Occipital lobe (tissue), 2 donors: ENCODE data around the gene PABPC1L2A. TPM values are rescaled to one million over a fixed set of nuclear protein-coding genes. Genes with fewer than 3 reads are reported as not detected.
"Not testable (repeated sequence)": the region's sequence is repeated elsewhere in the genome, so short reads cannot be mapped to it uniquely, and the experiment has no call there.

Experiments used
- DNase-seq: peaks from one replicate; lab custom pipeline; 2025; lab: John Stamatoyannopoulos, UW
- total RNA-seq: library from RNA; depleted of rRNA; stranded (reverse); fragments of >200 nt; gene quantifications from one replicate; pipeline ENCODE4 v1.2.3, GENCODE V29; 2014

PABPC1L2A gene
- total RNA-seq: 0.78 TPM

DNA sequence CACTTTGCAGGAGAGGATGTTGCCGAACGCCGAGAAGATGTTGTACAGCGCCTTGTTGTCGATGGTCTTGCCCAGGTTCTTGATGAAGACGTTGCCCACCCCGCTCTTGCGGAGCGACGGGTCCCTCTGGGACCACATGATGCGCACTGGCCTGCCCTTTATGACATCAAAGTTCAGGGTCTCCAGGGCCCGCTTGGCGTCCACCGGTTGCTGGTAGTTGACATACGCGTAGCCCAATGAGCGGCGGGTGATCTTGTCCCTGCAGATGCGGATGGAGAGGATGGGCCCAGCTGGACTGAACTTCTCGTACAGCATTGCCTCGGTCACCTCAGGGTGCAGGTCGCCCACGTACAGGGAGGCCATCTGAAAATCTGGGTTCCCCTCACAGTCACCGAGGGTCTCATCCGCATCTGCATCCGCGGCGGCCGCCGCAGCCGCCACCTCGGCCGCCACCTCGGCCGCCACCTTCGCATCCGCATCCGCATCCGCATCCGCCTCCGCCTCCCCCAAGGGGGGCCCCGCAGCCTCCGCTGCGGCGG is at the start of gene PABPC1L2A:
TSS of gene PABPC1L2A (minus strand) at position 489 of the 539 bp plus-strand sequence. CDS start at position 363, 126 bp downstream.
- not testable (repeated sequence) for DNase-seq

- peak; percentile 0 for DNase-seq
These were observed 48.5 kb upstream of the PABPC1L2A start for GRCh38 chrX:73127700-73128241.

DNA sequence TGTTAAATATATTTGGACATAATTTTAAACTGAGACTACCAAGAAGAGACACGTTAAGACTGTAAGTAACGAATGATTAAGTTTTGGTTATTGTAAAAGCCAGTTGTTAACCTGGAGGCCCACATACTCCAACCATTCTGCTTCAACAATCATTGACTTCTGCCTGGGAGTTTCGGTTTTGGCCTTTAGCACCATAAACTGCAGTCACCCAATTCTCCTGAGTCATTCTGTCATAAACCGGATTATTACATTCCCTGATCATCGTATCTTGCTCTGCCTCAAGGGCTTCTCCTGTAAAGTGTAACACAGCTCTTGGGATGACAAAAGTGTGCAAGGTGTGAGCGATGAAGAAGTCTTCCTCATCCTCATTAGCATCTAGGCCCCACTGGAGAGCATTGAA is 46.9 kb upstream of the PABPC1L2A start:
- DNase-seq: no peak

GRCh38 chrX:73099505-73099904 is 20.2 kb upstream of the PABPC1L2A start:
- not testable (repeated sequence) for DNase-seq

DNA sequence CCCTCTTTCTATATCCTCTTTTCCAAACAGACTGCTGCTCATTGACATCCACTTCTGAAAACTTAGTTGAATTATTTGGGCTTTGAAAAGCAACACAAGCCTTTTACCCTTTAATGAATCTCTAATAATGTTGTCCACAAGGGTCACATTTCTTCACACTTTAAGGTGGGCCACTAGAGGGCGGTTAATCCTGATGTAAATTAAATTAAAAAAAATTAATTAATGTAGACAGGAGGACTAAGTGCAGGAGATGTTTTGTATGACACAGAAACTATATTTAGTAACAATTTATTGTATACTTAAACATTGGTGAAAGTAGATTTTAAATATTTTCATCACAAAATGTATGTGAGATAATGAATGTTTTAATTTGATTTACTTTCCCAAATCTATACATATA is 7.5 kb upstream of the PABPC1L2A start:
- DNase-seq: not testable (repeated sequence)

- not testable (repeated sequence) for DNase-seq
These were observed 572 bp upstream of the PABPC1L2A start for GRCh38 chrX:73079884-73080283.

GRCh38 chrX:73078597-73078996 is 715 bp downstream of the PABPC1L2A start:
- not testable (repeated sequence) for DNase-seq

- DNase-seq: no peak
These were observed 2.5 kb downstream of the PABPC1L2A start for GRCh38 chrX:73076838-73077237.

GRCh38 chrX:73069365-73070035 is 9.8 kb downstream of the PABPC1L2A start:
- DNase-seq: no peak

DNA sequence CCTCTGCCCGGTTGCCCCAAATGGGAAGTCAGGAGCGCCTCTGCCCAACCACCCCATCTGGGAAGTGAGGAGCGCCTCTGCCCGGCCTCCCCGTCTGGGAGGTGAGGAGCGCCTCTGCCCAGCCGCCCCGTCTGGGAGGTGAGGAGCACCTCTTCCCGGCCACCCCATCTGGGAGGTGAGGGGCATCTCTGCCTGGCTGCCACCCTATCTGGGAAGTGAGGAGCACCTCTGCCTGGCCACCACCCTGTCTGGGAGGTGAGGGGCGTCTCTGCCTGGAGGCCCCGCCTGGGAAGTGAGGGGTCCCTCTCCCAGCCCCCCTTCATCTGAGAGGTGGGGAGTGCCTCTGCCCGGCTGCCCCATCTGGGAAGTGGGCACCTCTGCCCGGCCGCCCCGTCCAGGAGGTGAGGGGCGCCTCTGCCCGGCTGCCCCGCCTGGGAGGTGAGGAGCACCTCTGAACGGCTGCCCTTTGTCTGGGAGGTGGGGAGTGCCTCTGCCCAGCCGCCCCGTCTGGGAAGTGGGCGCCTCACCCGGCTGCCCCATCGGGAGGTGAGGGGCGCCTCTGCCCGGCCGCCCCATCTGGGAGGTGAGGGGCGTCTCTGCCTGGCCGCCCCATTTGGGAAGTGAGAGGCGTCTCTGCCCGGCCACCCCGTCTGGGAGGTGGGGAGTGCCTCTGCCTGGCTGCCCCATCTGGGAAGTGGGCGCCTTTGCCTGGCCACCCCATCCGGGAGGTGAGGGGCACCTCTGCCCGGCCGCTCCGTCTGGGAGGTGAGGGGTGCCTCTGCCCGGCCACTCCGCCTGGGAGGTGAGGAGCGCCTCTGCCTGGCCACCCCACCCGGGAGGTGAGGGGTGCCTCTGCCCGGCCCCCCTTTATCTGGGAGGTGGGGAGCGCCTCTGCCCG is 10.6 kb downstream of the PABPC1L2A start:
- DNase-seq: no peak

DNA sequence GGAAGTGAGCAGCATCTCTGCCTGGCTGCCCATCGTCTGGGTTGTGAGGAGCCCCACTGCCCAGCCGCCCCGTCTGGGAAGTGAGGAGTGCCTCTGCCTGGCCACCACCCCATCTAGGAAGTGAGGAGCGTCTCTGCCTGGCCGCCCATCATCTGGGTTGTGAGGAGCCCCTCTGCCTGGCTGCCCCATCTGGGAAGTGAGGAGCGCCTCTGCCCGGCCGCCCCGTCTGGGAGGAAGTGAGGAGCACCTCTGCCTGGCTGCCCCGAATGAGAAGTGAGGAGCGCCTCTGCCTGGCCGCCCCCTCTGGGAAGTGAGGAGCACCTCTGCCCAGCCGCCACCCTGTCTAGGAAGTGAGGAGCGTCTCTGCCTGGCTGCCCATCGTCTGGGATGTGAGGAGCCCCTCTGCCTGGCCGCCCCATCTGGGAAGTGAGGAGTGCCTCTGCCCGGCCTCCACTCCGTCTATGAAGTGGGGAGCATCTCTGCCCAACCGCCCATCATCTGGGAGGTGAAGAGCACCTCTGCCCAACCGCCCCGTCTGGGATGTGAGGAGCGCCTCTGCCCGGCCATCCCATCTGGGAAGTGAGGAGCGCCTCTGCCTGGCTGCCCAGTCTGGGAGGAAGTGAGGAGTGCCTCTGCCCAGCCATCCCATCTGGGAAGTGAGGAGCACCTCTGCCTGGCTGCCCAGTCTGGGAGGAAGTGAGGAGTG is 11.4 kb downstream of the PABPC1L2A start:
- DNase-seq: not testable (repeated sequence)

- no peak for DNase-seq
These were observed 50.4 kb downstream of the PABPC1L2A start for GRCh38 chrX:73028876-73029275.

Other genes starting within 250 kb of the PABPC1L2A start
- not detected for gene FAM236C, start 166.9 kb downstream of the PABPC1L2A start, total RNA-seq
- gene FAM236A, start 141.3 kb downstream of the PABPC1L2A start, total RNA-seq: not detected
- not detected for gene DMRTC1, start 135.7 kb downstream of the PABPC1L2A start, total RNA-seq
- not detected for gene PABPC1L2B, start 76.6 kb downstream of the PABPC1L2A start, total RNA-seq
- 33.4 TPM for gene NAP1L2, start 135.3 kb upstream of the PABPC1L2A start, total RNA-seq